Measurements from ENCODE around the gene SCNN1A.

GRCh38 chr12:6334940-6335450 is 40.4 kb downstream of the SCNN1A start:
- TF ChIP-seq CTCF (IDR thresholded peaks at IDR 0.05) (no peak), EZH2phosphoT487 (IDR thresholded peaks at IDR 0.05) (no peak), EZH2 (IDR thresholded peaks at IDR 0.05) (no peak)
